IPS-15b (cell line): ENCODE data around the gene CELSR3.

ENCODE experiments used
- H3K27me3 ChIP-seq: one replicate; pipeline ENCODE4 v1.6.1; 2013; ENCODE audit warnings: low read length; ENCODE audit not compliant: control insufficient read depth, insufficient read depth
- H3K36me3 ChIP-seq: one replicate; pipeline ENCODE4 v1.6.1; 2013; ENCODE audit warnings: low read length; ENCODE audit not compliant: control insufficient read depth, insufficient read depth
- H3K4me1 ChIP-seq: one replicate; pipeline ENCODE4 v1.6.1; 2013; ENCODE audit warnings: mild to moderate bottlenecking, low read length; ENCODE audit not compliant: control insufficient read depth, insufficient read depth
- H3K4me3 ChIP-seq: one replicate; pipeline ENCODE4 v1.5.1; 2013; ENCODE audit warnings: low read depth, low read length
- H3K9ac ChIP-seq: one replicate; pipeline ENCODE4 v1.6.1; 2013; ENCODE audit warnings: low read depth, mild to moderate bottlenecking, low read length
- H3K9me3 ChIP-seq: one replicate; pipeline ENCODE4 v1.6.1; 2013; ENCODE audit warnings: mild to moderate bottlenecking, low read length; ENCODE audit not compliant: control insufficient read depth, insufficient read depth

CELSR3 gene

DNA sequence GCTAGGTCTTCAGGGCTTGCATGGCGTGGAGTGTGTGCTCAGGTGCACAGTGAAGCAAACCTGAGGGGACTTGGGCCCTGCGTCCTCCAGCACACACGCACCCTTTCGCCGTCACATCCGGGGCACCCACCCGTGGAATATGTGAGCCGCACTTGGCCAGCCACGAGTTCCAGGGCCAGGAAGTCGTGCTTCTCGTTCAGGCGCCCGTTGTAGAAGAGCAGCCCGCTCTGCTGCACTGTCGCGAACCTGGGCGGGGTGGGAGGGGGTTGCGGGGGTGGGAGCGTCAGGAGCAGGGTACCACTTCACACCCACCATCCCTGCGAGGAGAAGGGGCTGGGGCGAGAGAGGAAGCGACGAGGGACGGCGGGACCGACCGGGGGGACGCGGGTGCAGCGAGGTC, 7.1 kb downstream of the CELSR3 start:
- Histone ChIP-seq H3K4me1 (peaks cover 8% of the 10 kb centered on the region), H3K9ac (no peak overlapping the region), H3K27me3 (peaks cover 2% of the 10 kb centered on the region), H3K36me3 (peaks cover 34% of the 10 kb centered on the region), H3K4me3 (peak overlapping the region; percentile 53), H3K9me3 (no peaks in the 10 kb centered on the region)

DNA sequence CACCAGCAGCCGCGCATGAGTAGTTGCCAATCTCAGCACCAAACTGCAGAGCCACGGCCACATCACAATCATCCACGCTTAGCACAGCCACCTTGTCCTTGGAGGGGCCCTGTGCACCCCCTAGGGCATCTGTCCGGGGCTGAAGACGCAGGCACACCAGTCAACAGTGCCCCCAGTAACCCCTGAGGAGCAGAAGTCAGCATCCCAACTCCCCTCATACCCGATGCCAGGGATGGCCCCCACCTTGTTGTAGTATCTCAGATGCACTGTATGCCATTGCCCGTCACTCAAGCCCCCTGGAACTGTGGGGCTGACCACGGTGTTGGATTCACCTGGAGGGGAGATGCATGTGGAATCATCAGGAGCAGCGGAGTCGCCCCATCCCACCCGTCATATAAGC, 7.6 kb downstream of the CELSR3 start:
- Histone ChIP-seq H3K4me1 (peaks cover 8% of the 10 kb centered on the region), H3K36me3 (peaks cover 36% of the 10 kb centered on the region), H3K9ac (no peak overlapping the region), H3K4me3 (peak overlapping the region; percentile 53), H3K9me3 (no peaks in the 10 kb centered on the region), H3K27me3 (peaks cover 2% of the 10 kb centered on the region)

GRCh38 chr3:48652923-48653715, 9.6 kb downstream of the CELSR3 start:
- H3K9ac ChIP-seq, result no peak overlapping the region
- H3K9me3 ChIP-seq, result no peaks in the 10 kb centered on the region
- H3K4me3 ChIP-seq, result no peak overlapping the region
- H3K36me3 ChIP-seq, result peaks cover 49% of the 10 kb centered on the region
- H3K27me3 ChIP-seq, result peaks cover 2% of the 10 kb centered on the region
- peaks cover 8% of the 10 kb centered on the region for H3K4me1 ChIP-seq

- Histone ChIP-seq H3K4me3 (no peak overlapping the region), H3K36me3 (peaks cover 52% of the 10 kb centered on the region), H3K9me3 (no peaks in the 10 kb centered on the region), H3K27me3 (no peaks in the 10 kb centered on the region), H3K4me1 (peaks cover 5% of the 10 kb centered on the region), H3K9ac (no peak overlapping the region)
Observed at GRCh38 chr3:48651771-48652170, 10.9 kb downstream of the CELSR3 start.

DNA sequence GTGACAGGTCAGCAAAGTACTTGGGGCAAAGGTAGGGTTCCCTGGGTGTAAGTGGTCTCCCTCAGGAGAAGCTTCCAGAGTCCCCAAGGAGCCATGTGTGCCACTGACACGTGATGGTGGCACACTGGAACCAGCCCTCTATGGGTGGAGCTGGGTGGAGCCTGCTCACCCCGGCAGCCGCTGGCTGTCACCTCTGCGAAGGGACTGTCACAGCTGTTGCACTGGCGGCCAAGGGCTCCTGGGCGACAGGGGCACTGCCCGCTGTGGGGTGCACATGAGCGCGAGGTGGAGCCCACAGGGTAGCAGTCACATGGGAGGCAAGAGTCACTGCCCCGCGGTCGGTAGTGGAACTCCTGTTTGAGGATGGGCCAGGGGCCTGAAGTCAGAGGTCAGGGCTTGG, 12.0 kb downstream of the CELSR3 start:
- Histone ChIP-seq H3K9me3 (no peaks in the 10 kb centered on the region), H3K27me3 (no peaks in the 10 kb centered on the region), H3K4me3 (no peak overlapping the region), H3K4me1 (peaks cover 5% of the 10 kb centered on the region), H3K9ac (no peak overlapping the region), H3K36me3 (peaks cover 60% of the 10 kb centered on the region)

- H3K9me3 ChIP-seq, result no peaks in the 10 kb centered on the region
- H3K9ac ChIP-seq, result no peak overlapping the region
- H3K36me3 ChIP-seq, result peaks cover 72% of the 10 kb centered on the region
- H3K4me1 ChIP-seq, result no peaks in the 10 kb centered on the region
- no peak overlapping the region for H3K4me3 ChIP-seq
- no peaks in the 10 kb centered on the region for H3K27me3 ChIP-seq
Observed at GRCh38 chr3:48648188-48648850, 14.4 kb downstream of the CELSR3 start.

DNA sequence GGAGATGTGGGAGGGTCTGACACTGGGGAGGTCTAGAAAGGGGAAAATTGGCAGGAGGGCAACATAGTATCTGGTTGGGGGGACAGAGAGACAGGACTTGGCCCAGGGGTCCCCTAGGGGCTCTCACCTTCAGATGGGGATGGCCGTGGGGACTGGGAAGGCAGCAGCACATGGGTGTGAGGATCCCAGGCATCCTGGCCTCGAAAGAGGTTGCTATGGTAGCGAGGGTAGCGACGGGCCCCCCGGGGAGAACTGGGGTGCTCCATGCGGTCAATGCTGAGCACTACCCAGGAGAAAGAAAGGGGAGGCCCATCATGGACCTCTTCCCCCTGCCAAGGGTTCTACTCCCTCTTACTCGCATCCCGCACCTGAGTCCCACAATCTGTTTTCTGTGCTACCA, 15.0 kb downstream of the CELSR3 start:
- Histone ChIP-seq H3K4me1 (no peaks in the 10 kb centered on the region), H3K27me3 (no peaks in the 10 kb centered on the region), H3K9ac (no peak overlapping the region), H3K36me3 (peaks cover 70% of the 10 kb centered on the region), H3K4me3 (no peak overlapping the region), H3K9me3 (no peaks in the 10 kb centered on the region)

GRCh38 chr3:48644898-48645760, 17.6 kb downstream of the CELSR3 start:
- Histone ChIP-seq H3K27me3 (no peaks in the 10 kb centered on the region), H3K4me3 (no peak overlapping the region), H3K36me3 (peaks cover 66% of the 10 kb centered on the region), H3K9ac (no peak overlapping the region), H3K4me1 (no peaks in the 10 kb centered on the region), H3K9me3 (no peaks in the 10 kb centered on the region)

GRCh38 chr3:48642605-48643004, 20.1 kb downstream of the CELSR3 start:
- Histone ChIP-seq H3K4me3 (no peak overlapping the region), H3K36me3 (peaks cover 54% of the 10 kb centered on the region)

DNA sequence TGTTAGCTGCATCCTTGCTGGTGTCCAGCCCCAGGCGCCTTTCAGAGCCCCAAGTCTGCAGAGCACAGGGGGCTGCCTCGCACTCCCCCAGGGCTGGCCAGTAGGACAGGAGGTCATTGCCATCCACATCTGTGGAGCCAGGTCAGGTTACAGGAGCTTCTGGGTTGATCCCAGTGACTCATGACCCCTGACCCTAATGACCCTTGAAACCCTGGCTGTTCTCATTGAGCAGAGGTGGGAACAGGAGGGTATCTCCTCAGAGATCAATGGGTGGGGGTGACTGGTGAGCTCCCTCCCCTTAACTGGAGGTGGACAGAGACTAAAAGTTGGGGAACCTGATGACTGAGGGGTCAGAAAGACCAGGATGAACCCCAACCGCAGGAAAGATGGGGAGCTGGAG, 21.3 kb downstream of the CELSR3 start:
- no peak overlapping the region for H3K9ac ChIP-seq
- no peaks in the 10 kb centered on the region for H3K4me1 ChIP-seq

More at GRCh38 chr3:48642605-48643004, 20.1 kb downstream of the CELSR3 start:
- Histone ChIP-seq H3K9ac (no peak overlapping the region), H3K27me3 (no peaks in the 10 kb centered on the region), H3K4me1 (no peaks in the 10 kb centered on the region), H3K9me3 (no peaks in the 10 kb centered on the region)

GRCh38 chr3:48639944-48640606, 22.6 kb downstream of the CELSR3 start:
- Histone ChIP-seq H3K4me1 (no peaks in the 10 kb centered on the region), H3K9me3 (no peaks in the 10 kb centered on the region), H3K27me3 (no peaks in the 10 kb centered on the region), H3K4me3 (no peak overlapping the region), H3K9ac (no peak overlapping the region), H3K36me3 (peaks cover 39% of the 10 kb centered on the region)

More for the DNA sequence above, 21.3 kb downstream of the CELSR3 start:
- no peak overlapping the region for H3K4me3 ChIP-seq
- no peaks in the 10 kb centered on the region for H3K27me3 ChIP-seq
- no peaks in the 10 kb centered on the region for H3K9me3 ChIP-seq
- H3K36me3 ChIP-seq, result peaks cover 51% of the 10 kb centered on the region
